ENCODE measurements around the gene USP2.

USP2 gene

GRCh38 chr11:119363081-119363850, 18.2 kb downstream of the USP2 start:
- no peak for DNase-seq (ENCODE audit: low read depth)

DNA sequence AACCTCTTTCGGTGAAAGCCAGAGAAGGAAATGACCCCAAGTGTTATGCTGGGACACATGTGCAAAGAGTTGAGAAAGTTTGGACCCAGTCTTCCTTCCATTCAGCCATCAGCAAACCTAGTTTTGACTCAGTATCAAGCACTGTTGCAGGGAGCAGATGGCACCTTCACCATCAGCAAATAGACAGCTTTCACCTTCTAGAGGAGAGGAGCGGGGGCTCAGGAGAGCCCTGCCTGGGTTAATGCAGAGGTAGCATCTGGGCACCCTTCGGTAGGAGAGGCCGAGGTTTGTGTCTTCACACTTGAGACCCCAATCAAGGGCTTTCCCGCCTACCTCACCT, 18.8 kb downstream of the USP2 start:
- no peak for DNase-seq (ENCODE audit: low read depth)

DNA sequence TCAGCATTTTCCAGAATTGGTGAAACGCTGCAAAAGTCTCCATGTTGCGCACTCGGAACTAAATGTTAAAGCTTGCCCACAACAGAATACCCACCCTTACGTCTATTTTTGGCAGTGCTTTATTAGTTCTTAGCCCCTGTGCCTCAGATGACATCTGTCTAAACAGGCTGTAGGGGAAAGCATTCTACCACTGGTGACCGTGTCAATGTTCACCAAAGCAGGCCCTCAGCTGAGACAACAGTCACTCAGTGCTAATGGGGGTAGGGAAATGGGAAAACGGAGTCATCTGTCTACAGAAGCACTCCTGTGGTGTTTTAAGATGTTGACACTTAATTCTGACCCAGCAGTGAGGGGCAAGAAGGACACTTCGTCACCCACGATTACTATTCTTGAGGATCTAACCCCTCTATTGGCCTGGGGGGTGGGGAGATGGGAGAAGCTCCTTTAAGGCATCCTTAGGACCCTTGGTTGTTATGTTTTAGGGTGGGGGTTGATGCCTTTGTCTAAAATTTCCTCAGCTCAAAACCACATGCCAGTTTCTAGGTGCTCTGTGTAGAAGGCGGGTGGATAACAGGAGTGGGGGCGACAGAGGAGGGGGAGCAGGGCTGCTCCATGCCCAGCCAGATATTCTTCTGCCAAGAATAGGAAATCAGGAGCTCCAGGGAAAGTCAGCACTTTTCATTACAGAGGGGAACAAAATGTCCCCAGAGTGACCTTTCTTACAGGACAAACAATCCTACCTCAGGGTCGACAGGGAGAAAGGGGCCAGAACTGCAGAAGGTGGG, 19.4 kb downstream of the USP2 start:
- no peak for DNase-seq (ENCODE audit: low read depth)

GRCh38 chr11:119361056-119361787, 20.3 kb downstream of the USP2 start:
- DNase-seq (ENCODE audit: low read depth), result peak; percentile 16

- DNase-seq (ENCODE audit: low read depth), result no peak
Observed at GRCh38 chr11:119359365-119360214, 21.9 kb downstream of the USP2 start.

DNA sequence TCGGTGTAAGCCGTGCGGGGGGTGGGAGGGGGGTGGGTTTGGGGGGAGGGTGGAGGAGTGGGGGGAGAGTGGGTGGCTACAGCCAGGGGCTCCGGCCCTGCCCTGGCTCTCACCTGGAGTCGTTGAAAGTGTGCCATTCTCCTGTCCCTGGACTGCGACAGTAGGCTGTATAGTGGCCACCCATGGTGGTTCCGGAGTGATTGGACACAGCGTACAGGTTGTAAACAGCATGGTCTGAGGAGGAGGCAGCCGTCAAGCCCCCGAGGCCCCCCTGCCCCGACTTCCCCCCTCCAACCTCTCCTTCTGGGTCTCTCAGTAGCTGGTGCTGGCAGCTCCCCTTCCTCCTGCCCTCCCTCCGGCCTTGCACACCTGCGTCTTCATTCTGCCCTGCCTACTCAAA, 24.4 kb downstream of the USP2 start:
- DNase-seq (ENCODE audit: low read depth), result no peak

GRCh38 chr11:119356349-119357031, 25.0 kb downstream of the USP2 start:
- peak; percentile 48 for DNase-seq (ENCODE audit: low read depth)

DNA sequence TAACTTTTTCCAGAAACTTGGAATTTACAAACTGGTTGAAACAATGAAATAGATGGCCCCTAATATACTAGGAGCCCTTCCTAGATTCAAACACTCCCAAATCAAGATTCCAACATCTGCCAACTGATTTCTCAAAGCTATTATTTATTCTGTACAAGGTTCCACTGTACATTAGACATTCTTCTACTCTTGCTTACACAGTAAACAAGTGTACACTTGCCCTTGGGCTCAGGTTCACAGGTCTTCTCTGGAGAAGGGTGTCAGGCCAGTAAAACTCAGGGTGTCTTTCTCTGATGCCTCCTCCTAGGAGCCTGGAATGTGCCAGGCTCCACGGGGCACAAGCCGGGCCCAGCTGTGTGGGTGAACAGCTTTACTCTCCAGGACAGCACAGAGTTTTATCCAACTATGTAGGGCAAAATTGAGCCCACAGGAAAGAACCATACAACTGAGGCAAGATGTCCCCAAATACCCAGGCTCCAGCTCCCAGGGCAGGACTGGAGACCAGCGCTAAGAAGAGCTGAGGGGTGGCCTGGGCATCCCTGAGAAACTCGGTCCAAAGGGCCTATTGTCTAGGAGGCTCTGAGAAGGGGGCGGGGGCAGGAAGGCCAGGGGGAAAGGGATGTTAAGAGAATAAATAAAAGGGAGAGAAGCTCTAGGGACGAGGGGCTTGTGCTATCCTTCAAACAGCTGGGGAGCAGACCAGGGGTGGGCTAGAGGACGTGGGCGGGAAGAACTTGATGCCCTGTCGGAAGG, 26.2 kb downstream of the USP2 start:
- no peak for DNase-seq (ENCODE audit: low read depth)

- DNase-seq (ENCODE audit: low read depth), result no peak
Observed at GRCh38 chr11:119352857-119353260, 28.6 kb downstream of the USP2 start.

DNA sequence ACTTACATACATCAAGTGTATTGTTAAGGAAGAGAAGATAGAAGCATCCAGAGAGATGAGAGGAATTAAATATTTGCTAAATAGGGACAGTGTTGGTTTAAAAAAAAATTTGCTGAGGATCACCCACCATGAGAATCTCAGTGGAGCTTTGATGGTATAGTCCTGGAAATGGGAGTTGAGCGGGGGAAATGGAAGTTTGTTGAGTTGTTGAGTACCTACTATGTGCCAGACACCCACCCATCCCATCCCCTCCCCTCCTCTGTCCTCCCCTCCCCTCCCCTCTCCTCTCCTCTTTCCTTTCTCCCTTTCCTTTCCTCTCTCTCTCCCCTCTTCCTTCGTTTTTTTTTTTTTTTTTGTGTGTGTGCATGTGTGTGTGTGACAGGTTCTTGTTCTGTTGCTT, 30.3 kb downstream of the USP2 start:
- no peak for DNase-seq (ENCODE audit: low read depth)

DNA sequence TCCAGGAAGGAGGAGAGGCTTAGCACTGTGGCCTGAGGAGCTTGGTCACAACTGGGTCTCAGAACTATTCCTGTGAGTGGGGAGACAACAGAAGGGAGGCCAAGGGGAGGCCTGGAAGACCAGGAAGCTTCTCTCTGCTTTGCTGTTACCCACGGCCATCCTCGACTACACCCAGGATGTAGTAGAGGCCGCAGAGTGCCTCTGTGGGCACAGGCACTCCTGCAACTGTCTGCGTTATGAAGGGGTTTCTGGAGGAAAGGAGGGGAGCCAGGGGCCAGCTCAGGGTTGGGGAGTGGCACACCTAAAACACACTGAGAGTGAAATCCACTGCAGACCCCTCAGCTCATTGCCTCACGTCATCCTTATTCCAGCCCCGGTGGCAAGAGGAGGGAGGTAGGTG, 31.2 kb downstream of the USP2 start:
- DNase-seq (ENCODE audit: low read depth), result no peak

- DNase-seq (ENCODE audit: low read depth), result no peak
Observed at GRCh38 chr11:119347940-119348605, 33.4 kb downstream of the USP2 start.

DNA sequence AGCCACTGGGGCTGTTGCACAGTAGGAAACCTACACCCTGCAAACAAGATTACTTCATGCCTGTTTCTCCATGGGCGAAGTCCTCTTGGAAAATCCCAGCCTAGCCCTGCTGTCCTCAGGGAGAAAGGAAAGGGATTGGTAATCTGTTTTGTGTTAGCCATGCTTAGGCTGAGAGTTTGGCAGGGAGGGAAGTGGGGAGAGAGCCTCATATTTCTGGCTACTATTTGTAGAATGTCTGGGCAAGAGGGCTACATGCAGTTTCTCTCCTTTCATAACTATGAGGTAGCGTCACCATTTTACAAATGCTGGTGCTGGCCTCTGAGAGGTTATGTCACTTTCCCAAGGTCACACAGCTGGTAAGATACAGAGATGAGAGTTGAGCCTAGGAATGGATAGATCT, 34.2 kb downstream of the USP2 start:
- DNase-seq (ENCODE audit: low read depth), result no peak

GRCh38 chr11:119346605-119347004, 34.9 kb downstream of the USP2 start, which contains the start of gene MFRP:
MFRP (minus strand) TSS chr11:119346705; CDS start chr11:119346513, 192 bp downstream.
- DNase-seq (ENCODE audit: low read depth), result no peak

- no peak for DNase-seq (ENCODE audit: low read depth)
Observed at GRCh38 chr11:119345685-119346084, 35.8 kb downstream of the USP2 start.

DNA sequence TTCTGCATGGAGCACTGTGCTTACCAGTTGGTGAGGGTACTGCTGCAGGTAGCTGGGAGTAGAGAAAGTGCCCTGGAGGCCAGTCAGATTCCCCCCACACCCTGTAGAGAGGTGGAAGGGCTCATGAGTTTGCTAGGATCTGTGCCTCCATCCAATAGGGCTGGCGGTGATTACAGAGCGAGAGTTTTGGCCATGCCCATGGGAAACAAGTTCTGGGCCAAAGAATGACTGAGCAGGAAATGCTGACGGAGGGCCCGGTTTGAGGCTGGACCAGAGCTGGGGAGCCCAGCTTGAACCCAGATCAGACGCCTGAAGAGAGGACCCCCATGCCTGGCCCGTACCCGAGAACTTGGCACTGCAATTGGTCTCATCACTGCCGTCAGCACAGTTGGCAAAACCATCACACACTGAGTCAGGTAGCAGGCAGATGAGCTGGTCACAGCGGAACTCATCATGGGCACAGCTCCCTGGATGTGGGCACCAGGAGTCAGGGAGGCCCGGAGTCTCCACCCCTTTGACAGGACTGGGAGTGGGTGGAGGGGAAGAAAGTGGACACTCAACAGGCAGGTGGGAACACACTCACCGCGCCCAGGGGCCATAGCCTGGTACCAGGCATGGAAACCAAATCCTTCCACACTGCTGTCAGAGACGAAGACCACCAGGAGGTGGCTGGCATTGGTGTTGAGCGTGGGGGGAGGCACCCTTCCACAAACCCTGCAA, 37.0 kb downstream of the USP2 start:
- no peak for DNase-seq (ENCODE audit: low read depth)

DNA sequence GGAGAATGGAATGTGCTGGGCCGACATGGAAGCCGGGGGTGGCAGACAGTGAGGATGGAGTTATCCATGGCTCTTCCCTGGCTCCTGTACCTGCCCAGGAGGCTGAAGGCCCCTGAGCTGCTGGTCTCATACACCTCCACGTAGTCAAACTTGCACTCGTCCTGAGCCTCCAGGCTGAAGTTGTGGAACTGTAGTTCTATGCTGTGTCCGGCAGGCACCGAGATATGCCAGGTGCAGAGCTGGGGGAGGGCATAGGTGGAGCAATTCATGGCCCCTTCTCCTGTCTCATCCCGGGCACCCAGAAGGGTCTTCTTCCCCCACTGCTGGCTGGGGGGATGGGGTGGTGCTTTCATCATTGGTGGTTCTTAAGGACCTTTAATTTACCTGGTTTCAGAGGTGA, 37.8 kb downstream of the USP2 start:
- DNase-seq (ENCODE audit: low read depth), result no peak

- no peak for DNase-seq (ENCODE audit: low read depth)
Observed at GRCh38 chr11:119342362-119343130, 38.9 kb downstream of the USP2 start.

- no peak for DNase-seq (ENCODE audit: low read depth)
Observed at GRCh38 chr11:119342023-119342300, 39.5 kb downstream of the USP2 start.

Data from stimulated activated CD8-positive, alpha-beta memory T cell treated with anti-CD3 and anti-CD28 coated beads, Interleukin-4, amount 100 ng/mL, for 24 hours (primary cell).